Activated CD8-positive, alpha-beta memory T cell treated with anti-CD3 and anti-CD28 coated beads for 24 hours (primary cell): ENCODE results near the gene SIVA1.
A peak's percentile ranks its signal among the peaks of the same experiment; 100 is the strongest.

Experiments used
- DNase-seq: peaks from one replicate; pipeline ENCODE4 v3.0.0-alpha.2; 2020

Gene SIVA1, protein sequence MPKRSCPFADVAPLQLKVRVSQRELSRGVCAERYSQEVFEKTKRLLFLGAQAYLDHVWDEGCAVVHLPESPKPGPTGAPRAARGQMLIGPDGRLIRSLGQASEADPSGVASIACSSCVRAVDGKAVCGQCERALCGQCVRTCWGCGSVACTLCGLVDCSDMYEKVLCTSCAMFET

DNA sequence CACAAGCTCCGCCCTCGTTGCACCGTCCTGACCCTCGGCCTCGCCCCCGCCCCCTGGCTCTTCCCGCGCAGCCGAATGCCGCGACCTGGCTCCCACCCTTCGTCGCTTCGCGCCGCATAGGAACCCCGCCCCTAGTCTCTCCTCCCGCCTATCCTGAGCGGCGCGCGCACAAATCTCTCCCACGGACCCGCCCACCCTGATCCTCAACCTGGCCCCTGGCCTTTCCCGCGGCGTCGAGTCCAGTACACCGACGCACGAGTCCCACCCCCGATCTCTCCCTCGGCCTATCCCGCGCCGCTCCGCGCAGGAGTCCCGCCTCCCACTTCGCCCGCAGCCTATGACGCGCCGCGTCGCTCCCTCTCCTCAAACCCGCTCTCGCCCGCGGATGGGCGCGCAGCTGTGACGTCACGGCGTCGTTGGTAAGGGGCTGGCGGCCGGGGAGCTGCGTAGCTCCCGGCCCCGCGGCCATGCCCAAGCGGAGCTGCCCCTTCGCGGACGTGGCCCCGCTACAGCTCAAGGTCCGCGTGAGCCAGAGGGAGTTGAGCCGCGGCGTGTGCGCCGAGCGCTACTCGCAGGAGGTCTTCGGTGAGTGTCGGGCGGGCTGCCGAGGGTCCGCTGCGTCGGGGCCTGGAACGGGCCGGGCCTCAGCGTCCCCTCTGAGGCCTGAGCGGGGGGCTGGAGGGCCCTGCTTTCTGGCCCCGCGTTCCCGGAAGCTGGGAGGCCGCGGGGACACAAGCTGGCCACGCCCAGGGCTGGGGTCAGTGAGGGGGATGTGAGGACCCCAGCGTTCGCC lies at the start of gene SIVA1:
TSS of gene SIVA1 (plus strand) at position 413 of the 793 bp plus-strand sequence. CDS start at position 468, 55 bp downstream.
- peak; percentile 99 for DNase-seq

DNA sequence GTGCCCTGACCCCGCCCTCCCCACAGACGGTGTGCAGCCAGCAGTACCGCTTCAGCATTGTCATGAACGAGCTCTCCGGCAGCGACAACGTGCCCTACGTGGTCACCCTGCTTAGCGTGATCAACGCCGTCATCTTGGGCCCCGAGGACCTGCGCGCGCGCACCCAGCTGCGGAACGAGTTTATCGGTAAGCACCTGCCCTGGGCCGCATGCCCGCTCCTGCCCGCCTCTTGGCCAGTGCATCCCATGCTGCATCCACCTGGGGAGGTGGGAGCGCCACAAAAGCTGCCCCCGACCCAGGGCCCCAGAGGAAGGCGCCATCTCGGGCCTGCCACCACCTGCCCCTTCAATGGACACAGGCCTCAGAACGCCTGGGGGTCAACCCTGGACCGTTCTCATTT lies 49.7 kb upstream of the SIVA1 start:
- DNase-seq = no peak

DNA sequence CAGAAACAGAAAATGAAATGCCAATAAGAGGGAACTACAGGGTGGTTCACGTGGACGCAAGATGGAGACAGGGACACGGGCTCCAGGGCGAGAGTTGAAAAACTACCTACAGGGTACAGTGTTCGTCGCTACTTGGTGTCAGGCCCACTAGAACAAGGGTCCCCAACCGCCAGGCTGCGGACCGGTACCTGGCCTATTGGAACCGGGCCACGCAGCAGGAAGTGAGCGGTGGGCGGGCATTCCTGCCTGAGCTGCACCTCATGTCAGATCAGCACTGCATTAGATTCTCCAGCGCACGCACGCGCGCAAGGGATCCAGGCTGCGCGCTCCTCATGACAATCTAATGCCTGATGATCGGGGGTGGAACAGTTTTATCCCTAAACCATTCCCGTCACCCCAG lies 48.7 kb upstream of the SIVA1 start:
- DNase-seq = no peak

DNA sequence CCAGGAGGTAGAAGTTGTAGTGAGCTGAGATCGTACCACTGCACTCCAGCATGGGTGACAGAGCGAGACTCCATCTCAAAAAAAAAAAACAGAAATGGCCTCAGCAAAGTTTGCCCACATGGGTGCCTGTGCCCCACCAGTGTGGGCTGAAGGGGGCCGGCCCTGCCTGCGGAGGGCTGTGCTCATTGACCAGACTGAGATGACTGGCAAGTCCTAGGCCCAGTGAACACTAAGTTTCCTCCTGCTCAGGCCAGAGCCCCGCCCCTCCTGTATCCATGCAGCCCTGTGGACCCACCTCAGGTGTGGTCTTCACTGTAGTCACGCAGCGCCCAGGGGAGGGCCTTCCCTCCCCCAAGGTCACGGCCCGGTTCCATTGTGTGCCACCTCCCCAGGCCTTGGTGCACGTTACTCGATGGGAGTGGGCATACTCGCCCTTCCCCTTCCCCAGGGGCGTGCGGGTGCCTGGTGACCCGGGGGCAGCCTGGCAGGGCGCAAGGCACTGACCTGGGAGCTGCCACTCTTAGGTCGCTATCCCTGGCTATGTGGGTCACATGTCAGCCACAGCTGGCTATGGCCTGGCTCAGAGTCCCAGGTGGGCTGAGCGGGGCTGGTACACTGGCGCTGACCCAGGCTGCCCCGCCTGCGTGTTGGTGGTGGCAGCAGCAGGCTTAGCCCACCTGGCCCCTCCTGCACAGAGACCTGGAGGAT lies 47.5 kb upstream of the SIVA1 start:
- DNase-seq = no peak

DNA sequence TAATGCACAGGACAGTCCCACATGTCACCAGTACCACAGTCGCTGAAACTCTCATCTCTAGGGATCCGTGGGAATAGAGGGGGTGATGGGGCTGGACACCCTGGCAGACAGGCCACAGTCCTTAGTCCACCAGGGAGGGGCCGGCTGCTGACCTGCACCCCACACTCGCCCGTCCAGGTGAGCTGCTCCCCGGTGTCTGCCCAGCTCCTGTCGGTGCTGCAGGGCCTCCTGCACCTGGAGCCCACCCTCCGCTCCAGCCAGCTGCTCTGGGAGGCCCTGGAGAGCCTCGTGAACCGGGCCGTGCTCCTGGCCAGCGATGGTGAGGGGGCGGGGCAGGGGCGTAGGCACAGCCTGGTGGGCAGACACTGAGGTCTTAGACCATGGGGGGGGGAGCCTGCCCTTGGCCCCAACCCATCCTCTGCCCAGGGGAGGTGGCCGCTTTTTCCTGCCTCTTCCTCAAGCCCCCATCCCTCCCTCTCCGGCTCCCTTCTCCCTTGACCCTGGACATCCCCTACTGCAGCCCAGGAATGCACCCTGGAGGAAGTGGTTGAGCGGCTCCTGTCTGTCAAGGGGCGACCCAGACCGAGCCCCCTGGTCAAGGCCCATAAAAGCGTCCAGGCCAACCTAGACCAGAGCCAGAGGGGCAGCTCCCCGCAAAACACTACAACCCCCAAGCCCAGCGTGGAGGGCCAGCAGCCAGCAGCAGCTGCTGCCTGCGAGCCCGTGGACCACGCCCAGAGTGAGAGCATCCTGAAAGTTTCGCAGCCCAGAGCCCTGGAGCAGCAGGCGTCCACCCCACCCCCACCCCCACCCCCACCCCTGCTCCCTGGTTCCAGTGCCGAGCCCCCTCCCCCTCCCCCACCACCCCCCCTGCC lies 46.0 kb upstream of the SIVA1 start:
- DNase-seq = no peak

DNA sequence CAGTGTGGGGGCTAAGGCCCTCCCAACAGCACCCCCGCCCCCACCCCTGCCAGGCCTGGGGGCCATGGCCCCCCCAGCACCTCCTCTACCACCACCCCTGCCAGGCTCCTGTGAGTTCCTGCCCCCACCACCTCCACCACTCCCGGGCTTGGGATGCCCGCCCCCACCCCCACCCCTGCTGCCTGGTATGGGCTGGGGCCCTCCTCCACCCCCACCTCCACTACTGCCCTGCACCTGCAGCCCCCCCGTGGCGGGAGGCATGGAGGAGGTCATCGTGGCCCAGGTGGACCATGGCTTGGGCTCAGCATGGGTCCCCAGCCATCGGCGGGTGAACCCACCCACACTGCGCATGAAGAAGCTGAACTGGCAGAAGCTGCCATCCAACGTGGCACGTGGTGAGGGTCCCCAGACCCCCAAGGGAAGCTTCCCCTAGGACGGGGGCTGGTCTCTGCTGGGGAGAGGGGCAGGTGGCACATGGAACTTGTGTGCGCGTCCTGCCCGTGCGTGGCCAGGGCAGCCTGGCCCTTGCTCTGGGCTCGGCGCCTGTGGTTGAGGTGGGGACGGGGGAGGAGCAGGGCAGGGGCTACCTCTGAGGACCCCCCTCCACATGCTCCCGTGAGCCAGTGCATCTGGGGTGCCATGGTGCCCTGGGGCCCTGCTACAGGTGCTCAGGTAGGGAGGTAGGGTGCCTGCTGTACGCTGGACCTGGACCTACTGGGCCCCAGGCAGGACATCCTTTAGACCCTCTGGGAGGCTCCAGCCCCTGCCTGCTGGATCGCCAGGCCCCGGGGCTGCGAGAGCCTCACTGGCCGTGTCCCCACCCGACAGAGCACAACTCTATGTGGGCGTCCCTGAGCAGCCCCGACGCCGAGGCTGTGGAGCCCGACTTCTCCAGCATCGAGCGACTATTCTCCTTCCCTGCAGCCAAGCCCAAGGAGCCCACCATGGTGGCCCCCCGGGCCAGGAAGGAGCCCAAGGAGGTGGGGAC lies 45.0 kb upstream of the SIVA1 start:
- no peak for DNase-seq

DNA sequence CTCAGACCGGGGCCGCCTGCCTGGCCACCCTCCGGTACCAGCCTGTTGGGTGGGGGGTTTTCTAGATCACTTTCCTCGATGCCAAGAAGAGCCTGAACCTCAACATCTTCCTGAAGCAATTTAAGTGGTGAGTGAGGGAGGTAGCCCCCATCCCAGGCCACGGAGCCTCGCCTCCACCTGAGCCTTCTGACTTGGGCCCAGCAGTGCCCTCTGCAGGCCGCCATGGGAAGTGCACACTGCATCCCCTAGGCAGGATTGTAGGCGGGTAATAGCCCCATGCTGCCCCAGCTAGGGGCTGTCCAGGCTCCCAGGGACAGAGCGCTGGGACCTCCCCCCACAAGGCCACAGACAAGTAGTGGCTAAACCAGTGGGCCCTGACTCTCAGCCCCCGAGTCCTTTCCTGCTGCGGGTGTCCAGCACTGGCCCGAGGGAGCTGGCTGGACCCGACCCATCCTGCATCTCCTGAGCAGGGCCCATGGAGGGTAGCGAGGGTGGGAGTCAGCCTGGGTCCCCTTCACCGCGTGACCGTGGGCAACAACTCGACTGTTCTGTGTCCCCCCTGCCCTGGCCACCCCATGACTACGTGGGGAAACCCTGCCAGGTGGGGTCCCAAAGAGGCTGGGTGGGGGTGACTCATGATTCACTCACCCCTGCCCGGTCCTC lies 44.2 kb upstream of the SIVA1 start:
- DNase-seq = peak; percentile 90

DNA sequence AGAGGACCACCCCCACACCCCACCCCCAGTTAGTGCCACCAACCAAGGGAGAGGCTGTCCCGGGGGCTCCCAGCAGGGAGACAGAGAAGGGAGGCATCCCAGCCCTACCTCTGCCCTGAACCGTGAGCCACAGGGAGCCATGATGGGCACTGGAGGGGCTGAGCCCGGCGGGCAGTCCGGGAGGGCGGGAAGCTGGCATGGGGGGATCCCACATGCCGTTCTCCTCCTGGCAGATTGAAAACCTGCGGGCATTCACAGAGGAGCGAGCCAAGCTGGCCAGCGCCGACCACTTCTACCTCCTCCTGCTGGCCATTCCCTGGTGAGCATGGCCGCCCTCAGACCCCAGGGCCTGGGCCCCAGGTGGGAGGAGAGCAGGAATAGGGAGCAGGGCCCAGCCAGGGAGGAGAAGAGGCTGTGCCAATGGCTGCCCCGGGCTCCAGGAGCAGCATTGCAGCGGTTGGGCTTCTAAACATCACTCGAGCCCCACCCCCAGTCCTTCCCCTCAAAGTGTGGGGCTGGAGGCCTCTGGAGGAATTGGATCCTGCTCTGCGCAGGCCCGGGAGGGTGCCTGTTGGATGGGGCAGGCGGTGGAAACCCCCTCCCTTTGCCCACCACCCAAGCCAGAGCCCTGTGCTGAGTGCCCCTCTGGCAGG lies 43.4 kb upstream of the SIVA1 start:
- DNase-seq = no peak

DNA sequence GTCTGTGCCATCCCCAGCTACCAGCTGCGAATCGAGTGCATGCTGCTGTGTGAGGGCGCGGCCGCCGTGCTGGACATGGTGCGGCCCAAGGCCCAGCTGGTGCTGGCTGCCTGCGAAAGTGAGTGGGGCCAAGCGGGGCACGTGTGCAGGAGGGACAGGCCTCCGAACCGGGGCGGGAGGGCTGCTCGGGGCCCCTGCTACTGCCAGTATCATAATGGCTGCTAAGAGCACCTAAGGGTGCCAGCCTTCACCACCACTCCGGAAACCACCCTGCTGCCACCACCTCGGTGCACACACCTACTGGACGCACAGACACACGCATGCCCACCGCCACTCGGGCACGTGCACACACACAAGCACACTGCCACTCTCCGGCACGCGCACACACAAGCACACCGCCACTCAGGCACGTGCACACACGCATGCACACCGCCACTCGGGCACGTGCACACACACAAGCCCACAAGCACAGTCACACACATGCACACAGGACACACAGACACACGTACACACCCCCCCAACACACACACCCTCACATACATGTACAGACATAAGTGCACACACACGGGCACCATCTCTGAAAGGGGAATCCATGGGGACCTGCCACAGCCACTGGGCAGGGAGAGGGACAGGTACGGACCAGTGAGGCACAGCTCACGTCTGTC lies 42.7 kb upstream of the SIVA1 start:
- DNase-seq = no peak

DNA sequence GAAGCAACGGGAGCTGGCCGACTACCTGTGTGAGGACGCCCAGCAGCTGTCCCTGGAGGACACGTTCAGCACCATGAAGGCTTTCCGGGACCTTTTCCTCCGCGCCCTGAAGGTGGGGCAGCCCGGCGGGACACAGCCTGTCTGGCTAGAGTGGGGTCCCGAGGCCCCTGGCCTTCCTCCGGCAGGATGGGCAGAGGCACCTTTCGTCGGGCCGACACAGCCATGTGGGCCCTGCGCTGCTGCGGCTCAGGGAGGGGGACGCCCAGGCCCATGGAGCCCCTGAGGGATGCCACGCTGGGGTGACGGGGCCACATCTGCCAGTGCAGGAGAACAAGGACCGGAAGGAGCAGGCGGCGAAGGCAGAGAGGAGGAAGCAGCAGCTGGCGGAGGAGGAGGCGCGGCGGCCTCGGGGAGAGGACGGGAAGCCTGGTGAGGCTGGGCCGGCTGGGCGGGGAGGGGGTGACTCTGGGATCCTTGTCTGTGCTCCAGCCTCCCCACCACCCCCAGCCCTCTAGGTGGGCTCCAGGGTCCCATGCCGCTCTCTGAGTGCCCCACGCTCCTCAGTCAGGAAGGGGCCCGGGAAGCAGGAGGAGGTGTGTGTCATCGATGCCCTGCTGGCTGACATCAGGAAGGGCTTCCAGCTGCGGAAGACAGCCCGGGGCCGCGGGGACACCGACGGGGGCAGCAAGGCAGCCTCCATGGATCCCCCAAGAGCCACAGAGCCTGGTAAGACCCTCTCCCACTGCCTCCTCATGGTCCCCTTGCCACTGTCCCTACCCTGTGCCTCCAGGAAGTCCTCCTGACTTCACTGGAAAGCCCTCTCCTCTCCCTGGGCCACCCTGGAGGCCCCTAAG lies 39.8 kb upstream of the SIVA1 start:
- DNase-seq = no peak

DNA sequence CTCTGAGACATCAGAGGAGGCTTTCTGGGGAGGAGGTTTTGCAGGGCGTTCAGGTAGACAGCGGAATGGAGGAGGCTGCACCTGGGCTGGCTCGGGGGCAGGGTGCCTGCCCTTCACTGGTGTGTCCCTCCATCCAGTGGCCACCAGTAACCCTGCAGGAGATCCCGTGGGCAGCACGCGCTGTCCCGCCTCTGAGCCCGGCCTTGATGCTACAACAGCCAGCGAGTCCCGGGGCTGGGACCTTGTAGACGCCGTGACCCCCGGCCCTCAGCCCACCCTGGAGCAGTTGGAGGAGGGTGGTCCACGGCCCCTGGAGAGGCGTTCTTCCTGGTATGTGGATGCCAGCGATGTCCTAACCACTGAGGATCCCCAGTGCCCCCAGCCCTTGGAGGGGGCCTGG lies 38.9 kb upstream of the SIVA1 start:
- DNase-seq = no peak

DNA sequence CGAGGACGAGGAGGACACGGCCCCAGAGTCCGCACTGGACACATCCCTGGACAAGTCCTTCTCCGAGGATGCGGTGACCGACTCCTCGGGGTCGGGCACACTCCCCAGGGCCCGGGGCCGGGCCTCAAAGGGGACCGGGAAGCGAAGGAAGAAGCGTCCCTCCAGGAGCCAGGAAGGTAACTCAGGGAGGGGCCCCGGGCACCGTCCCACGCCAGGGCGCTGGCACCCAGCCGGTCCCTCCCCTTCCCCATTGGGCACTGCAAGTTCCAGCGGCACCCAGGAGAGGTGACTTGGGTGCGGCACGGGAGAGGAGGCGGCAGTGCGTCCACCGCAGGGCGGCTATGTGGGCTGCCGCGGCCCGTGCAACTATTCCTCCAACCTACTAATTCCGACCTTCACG lies 38.3 kb upstream of the SIVA1 start:
- DNase-seq = no peak

DNA sequence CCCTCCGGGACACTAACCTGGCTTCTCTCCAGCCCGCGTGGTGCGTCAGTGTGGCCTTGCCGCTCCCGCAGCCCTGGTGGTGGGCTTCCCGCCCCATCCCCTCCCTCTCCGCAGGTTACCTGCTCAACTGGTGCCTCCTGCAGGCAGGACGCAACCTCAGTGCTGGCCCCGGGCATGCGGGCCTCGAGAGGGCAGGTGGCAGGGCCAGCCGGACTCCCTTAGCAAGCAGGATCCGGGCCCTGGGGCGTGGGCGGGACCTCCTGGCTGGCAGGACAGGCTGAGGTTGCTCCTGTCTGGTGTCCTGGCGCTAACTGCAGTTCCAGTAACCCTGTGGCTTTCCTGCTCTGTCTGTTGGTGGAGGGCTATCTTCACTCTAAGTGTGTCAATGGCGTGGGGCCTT lies 37.5 kb upstream of the SIVA1 start:
- no peak for DNase-seq

DNA sequence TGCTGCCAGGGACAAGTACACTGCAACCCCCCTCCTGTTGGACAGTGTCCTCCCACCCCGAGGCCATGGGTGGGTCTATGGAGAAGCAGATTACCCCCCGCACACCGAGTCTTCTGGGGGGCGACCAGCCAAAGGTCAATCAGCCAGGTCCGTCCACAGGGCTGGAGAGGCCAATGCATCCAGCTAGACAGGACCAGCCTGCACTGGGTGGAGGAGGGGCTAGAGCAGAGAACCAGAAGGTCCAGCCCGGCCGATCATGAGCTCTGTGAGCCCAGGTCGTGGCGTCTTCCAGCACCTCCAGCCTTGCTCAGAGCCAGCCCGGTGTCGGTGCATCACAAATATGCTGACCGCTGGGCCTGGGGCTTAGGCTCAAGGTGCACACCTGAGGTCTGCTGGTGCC lies 37.1 kb upstream of the SIVA1 start:
- DNase-seq = no peak

DNA sequence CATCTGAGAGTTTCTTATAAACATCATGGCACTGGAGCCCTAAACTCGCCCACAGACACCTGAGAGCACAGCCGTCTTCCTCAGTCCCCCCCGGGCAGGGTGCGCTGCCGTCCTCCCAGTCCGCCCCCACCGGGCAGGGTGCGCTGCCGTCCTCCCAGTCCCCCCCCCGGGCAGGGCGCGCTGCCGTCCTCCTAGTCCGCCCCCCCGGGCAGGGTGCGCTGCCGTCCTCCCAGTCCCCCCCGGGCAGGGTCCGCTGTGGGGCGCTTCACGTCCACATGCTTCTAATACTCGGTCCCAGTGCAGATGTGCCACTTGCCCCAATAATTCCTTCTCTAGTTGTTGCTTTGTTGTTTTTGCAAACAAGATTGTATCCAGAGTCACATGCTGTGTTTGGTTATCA lies 35.8 kb upstream of the SIVA1 start:
- no peak for DNase-seq

DNA sequence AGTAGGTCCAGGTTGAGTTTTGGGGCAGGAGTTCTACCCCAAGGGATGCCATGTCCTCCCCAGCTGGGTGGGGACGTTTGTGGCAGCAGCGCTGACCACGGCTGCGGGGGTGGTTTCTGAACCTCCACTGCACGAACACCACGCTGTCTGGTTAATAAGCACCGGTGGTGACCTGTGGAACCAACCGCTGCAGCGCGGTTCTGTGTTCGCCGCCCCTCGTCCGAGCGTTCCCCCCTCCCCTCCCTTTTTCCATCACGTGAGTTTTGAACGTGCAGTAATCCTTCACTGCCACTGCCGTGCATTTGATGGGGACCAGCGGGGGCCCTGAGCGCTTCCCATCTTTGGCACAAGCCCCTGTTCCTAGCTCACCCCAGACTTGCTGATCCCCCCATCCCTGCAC lies 35.3 kb upstream of the SIVA1 start:
- DNase-seq = no peak

DNA sequence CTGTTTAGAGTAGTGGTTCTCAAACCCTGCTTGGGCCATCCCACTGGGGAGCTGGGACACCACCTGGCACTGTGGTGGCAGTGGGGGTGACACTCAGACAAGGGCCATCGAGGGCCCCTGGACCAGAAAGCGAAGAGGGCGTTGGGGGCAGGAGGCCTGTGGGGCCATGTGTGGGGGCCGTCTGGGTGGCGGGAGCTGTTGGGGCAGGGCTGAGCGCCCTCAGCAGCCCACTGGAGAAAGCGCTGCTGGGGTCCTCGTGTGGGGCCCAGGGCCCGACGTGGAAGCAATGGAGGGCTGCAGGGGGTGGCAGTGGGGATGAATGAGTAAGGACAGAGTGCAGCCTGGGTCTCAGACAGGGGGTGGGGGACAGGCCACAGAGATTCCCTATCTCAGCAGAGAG lies 34.8 kb upstream of the SIVA1 start:
- DNase-seq = no peak

DNA sequence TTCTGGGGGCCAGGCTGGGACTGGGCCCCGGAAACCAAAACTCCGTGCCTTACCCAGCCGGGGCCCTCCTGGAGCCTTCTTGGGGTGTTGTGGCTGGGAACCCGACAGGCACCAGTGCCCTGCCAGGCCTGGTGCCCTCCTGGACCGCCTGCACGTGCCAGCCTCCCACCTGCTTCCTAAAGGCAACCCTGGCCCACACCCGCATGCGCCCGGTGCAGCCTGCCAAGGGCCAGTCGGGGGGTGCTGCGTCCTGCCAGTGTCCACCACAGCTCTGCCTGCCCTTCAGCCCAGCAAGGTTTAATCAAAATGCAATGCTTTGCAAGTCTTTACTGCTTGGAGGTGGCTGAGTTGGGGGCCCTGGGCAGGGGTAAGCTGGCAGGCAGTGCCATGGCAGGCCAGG lies 34.1 kb upstream of the SIVA1 start:
- DNase-seq = no peak

DNA sequence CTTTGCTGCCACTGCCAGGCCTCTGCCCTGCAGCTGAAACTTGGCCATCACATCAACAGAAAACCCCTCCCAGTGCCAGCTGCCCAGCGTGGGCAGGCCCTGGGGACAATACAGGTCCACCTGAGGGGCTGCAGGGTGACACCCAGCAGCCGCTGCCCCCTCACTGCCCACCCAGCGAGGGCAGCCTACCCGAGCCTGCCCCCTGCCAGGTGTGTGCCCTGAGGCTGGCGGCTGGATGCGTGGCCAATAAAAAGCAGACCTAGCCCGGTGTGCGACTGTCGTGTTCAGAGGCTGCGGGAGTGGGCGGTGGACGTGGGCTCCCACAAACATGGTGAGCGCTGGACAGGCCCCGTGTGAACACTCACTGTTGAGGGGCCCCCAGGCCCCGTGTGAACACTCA lies 33.6 kb upstream of the SIVA1 start:
- no peak for DNase-seq
